WTC11 (cell line): ENCODE data around the gene MAPT. TPM values are rescaled to one million over a fixed set of nuclear protein-coding genes. Genes with fewer than 3 reads are reported as not detected.

Experiments
- ATAC-seq: fragments of 200-7000 bp; cut with Tn5 transposase; 2 replicates; pipeline ENCODE4 v1.10.0; 2021; ENCODE audit warnings: mild to moderate bottlenecking, moderate library complexity
- Bru-seq: library from RNA; stranded (reverse); fragments of 400-500 nt; gene quantifications from one replicate; lab custom pipeline; 2021; lab: Mats Ljungman, UMichigan
- CTCF ChIA-PET: fragments of 300-600 bp; sonication (Branson Sonifier 250); formaldehyde crosslinking; loops from one replicate; lab custom pipeline; 2021; ENCODE audit warnings: antibody characterized with exemption; lab: Charles Lee
- POLR2A ChIA-PET: fragments of 350-600 bp; sonication (Branson Sonifier 250); formaldehyde crosslinking; loops from one replicate; lab custom pipeline; 2021; ENCODE audit warnings: antibody characterized with exemption; lab: Charles Lee
- DNase-seq: peaks from one replicate; pipeline ENCODE4 v3.0.0; 2021; ENCODE audit warnings: low spot score
- H3K27ac Mint-ChIP-seq: 2 replicates; pipeline ENCODE4 v1.8.0; 2021; ENCODE audit warnings: mixed read lengths
- H3K27me3 Mint-ChIP-seq: 2 replicates; pipeline ENCODE4 v1.8.0; 2021; ENCODE audit warnings: low read depth, mild to moderate bottlenecking, moderate library complexity, mixed read lengths
- H3K36me3 Mint-ChIP-seq: 2 replicates; pipeline ENCODE4 v1.8.0; 2021; ENCODE audit warnings: mixed read lengths
- H3K4me1 Mint-ChIP-seq: 2 replicates; pipeline ENCODE4 v1.8.0; 2022; ENCODE audit warnings: mixed read lengths
- H3K4me3 Mint-ChIP-seq: 2 replicates; pipeline ENCODE4 v1.8.0; 2021; ENCODE audit warnings: mild to moderate bottlenecking, moderate library complexity, mixed read lengths
- H3K9me3 Mint-ChIP-seq: 2 replicates; pipeline ENCODE4 v1.8.0; 2021; ENCODE audit warnings: mixed read lengths
- CBFB ChIP-seq: sonication (generic); formaldehyde crosslinking; IDR thresholded peaks from 2 replicates; pipeline ENCODE4 v1.8.1; 2022; ENCODE audit warnings: mild to moderate bottlenecking, low read depth, missing genetic modification reagents
- CREM ChIP-seq: sonication (generic); formaldehyde crosslinking; IDR thresholded peaks from 2 replicates; pipeline ENCODE4 v1.8.1; 2022; ENCODE audit warnings: mild to moderate bottlenecking, missing genetic modification reagents, moderate library complexity
- FOXK1 ChIP-seq: sonication (generic); formaldehyde crosslinking; IDR thresholded peaks from 2 replicates; pipeline ENCODE4 v1.8.0; 2022; ENCODE audit warnings: mild to moderate bottlenecking, moderate library complexity, missing genetic modification reagents
- JUN ChIP-seq: sonication (generic); formaldehyde crosslinking; IDR thresholded peaks from 2 replicates; pipeline ENCODE4 v1.8.0; 2023; ENCODE audit warnings: mild to moderate bottlenecking, missing genetic modification reagents
- MYBL2 ChIP-seq: sonication (generic); formaldehyde crosslinking; IDR thresholded peaks from 2 replicates; pipeline ENCODE4 v1.8.1; 2023; ENCODE audit warnings: mild to moderate bottlenecking, moderate library complexity, missing genetic modification reagents
- NFE2L1 ChIP-seq: sonication (generic); formaldehyde crosslinking; IDR thresholded peaks from 2 replicates; pipeline ENCODE4 v1.8.1; 2023; ENCODE audit warnings: missing genetic modification reagents
- NR1H2 ChIP-seq: sonication (generic); formaldehyde crosslinking; IDR thresholded peaks from 2 replicates; pipeline ENCODE4 v1.9.0; 2021; ENCODE audit warnings: mild to moderate bottlenecking, moderate library complexity, missing genetic modification reagents
- NR2C2 ChIP-seq: sonication (generic); formaldehyde crosslinking; IDR thresholded peaks from 2 replicates; pipeline ENCODE4 v1.8.0; 2022; ENCODE audit warnings: mild to moderate bottlenecking, missing genetic modification reagents
- NR3C1 ChIP-seq: sonication (generic); formaldehyde crosslinking; conservative IDR thresholded peaks from 2 replicates; pipeline ENCODE4 v1.8.1; 2023; ENCODE audit warnings: low read depth, mild to moderate bottlenecking, missing genetic modification reagents
- SP1 ChIP-seq: sonication (generic); formaldehyde crosslinking; conservative IDR thresholded peaks from 2 replicates; pipeline ENCODE4 v1.8.1; 2022; ENCODE audit warnings: missing genetic modification reagents
- TCF7 ChIP-seq: sonication (generic); formaldehyde crosslinking; IDR thresholded peaks from 2 replicates; pipeline ENCODE4 v1.8.0; 2022; ENCODE audit warnings: mild to moderate bottlenecking, low read depth, missing genetic modification reagents, moderate library complexity
- TEAD4 ChIP-seq: sonication (generic); formaldehyde crosslinking; IDR thresholded peaks from 2 replicates; pipeline ENCODE4 v1.8.0; 2022; ENCODE audit warnings: mild to moderate bottlenecking, missing genetic modification reagents
- TP53 ChIP-seq: sonication (generic); formaldehyde crosslinking; IDR thresholded peaks from 2 replicates; pipeline ENCODE4 v1.8.1; 2023; ENCODE audit warnings: mild to moderate bottlenecking, missing genetic modification reagents
- ZNF138 ChIP-seq: sonication (generic); formaldehyde crosslinking; conservative IDR thresholded peaks from 2 replicates; pipeline ENCODE4 v1.8.1; 2022; ENCODE audit warnings: mild to moderate bottlenecking, moderate library complexity, missing genetic modification reagents
- ZNF263 ChIP-seq: sonication (generic); formaldehyde crosslinking; IDR thresholded peaks from 2 replicates; pipeline ENCODE4 v1.8.1; 2022; ENCODE audit warnings: low read depth, mild to moderate bottlenecking, moderate library complexity, missing genetic modification reagents
- ZNF416 ChIP-seq: fragments of 250-450 bp; sonication (Bioruptor Pico); IDR thresholded peaks from 2 replicates; pipeline ENCODE4 v1.9.0; 2021; ENCODE audit warnings: mild to moderate bottlenecking, inconsistent platforms
- long read RNA-seq, 3 experiments: library from RNA in 1 of 3; library from capped mRNA in 1 of 3; library from polyadenylated mRNA in 1 of 3; unstranded in 2 of 3; stranded (forward) in 1 of 3; transcript quantifications; one replicate each; pipeline ENCODE4 v2.0.0, GENCODE V29; 2021
- total RNA-seq: library from RNA; stranded (reverse); gene quantifications from 3 replicates; pipeline ENCODE4 v1.2.3, GENCODE V29; 2021
- TF ChIP-seq, protein P1 (sequence below): fragments of 250-450 bp; sonication (Bioruptor Pico); IDR thresholded peaks from 2 replicates; pipeline ENCODE4 v2.1.2; 2022; ENCODE audit warnings: mild to moderate bottlenecking, moderate library complexity
- TF ChIP-seq, protein P2 (sequence below): sonication (generic); formaldehyde crosslinking; IDR thresholded peaks from 2 replicates; pipeline ENCODE4 v1.8.1; 2022; ENCODE audit warnings: low read depth, missing genetic modification reagents, borderline replicate concordance
- TF ChIP-seq, protein P3 (sequence below): sonication (generic); formaldehyde crosslinking; IDR thresholded peaks from 2 replicates; pipeline ENCODE4 v1.8.1; 2023; ENCODE audit warnings: mild to moderate bottlenecking, missing genetic modification reagents, moderate library complexity
- TF ChIP-seq, protein P4 (sequence below): fragments of 250-450 bp; sonication (Bioruptor Pico); IDR thresholded peaks from 2 replicates; pipeline ENCODE4 v1.9.0; 2021; ENCODE audit warnings: moderate library complexity, mild to moderate bottlenecking, inconsistent platforms, borderline replicate concordance
- TF ChIP-seq, protein P5 (sequence below): fragments of 200-600 bp; IDR thresholded peaks from 2 replicates; pipeline ENCODE4 v1.8.0; 2022; ENCODE audit warnings: antibody characterized with exemption
- TF ChIP-seq, protein P6 (sequence below): sonication (generic); formaldehyde crosslinking; IDR thresholded peaks from 2 replicates; pipeline ENCODE4 v1.8.0; 2023; ENCODE audit warnings: mild to moderate bottlenecking, missing genetic modification reagents
- TF ChIP-seq, protein P7 (sequence below): sonication (generic); formaldehyde crosslinking; IDR thresholded peaks from 2 replicates; pipeline ENCODE4 v1.8.0; 2022; ENCODE audit warnings: missing genetic modification reagents

MAPT gene
- total RNA-seq (2.2 to 4.2 TPM (median 2.9 TPM) in 3 replicates), Bru-seq, nascent RNA (percentile 24 among the genes with signal in this experiment)
- long read RNA-seq, experiment 1, partial matches to known transcripts = 0 of 2 reads
- long read RNA-seq, experiment 1, other reads (novel, unspliced or antisense) = 0 of 2 reads
- long read RNA-seq, experiment 2, partial matches to known transcripts = 1 of 2 reads
- long read RNA-seq, experiment 2, other reads (novel, unspliced or antisense) = 1 of 2 reads
- long read RNA-seq, experiment 3, partial matches to known transcripts = 2 of 5 reads
- long read RNA-seq, experiment 3, other reads (novel, unspliced or antisense) = 2 of 5 reads

DNA sequence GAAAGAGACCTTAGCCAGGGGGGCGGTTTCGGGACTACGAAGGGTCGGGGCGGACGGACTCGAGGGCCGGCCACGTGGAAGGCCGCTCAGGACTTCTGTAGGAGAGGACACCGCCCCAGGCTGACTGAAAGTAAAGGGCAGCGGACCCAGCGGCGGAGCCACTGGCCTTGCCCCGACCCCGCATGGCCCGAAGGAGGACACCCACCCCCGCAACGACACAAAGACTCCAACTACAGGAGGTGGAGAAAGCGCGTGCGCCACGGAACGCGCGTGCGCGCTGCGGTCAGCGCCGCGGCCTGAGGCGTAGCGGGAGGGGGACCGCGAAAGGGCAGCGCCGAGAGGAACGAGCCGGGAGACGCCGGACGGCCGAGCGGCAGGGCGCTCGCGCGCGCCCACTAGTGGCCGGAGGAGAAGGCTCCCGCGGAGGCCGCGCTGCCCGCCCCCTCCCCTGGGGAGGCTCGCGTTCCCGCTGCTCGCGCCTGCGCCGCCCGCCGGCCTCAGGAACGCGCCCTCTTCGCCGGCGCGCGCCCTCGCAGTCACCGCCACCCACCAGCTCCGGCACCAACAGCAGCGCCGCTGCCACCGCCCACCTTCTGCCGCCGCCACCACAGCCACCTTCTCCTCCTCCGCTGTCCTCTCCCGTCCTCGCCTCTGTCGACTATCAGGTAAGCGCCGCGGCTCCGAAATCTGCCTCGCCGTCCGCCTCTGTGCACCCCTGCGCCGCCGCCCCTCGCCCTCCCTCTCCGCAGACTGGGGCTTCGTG, at the start of gene MAPT:
Gene MAPT, plus strand, starts transcription at position 533 of the 763 bp plus-strand sequence. CDS start 67,784 bp downstream, outside the sequence.
- DNase-seq (peak; percentile 89), ATAC-seq (peak; percentile 64)
- no peak within 1 kb of the TSS for H3K27ac Mint-ChIP-seq
- H3K4me1 Mint-ChIP-seq = peaks cover 18% of the 10 kb centered on the region
- no peaks in the 10 kb centered on the region for H3K9me3 Mint-ChIP-seq
- H3K27me3 Mint-ChIP-seq = peaks cover 86% of the 10 kb centered on the region
- no peaks in the 10 kb centered on the region for H3K36me3 Mint-ChIP-seq
- ChIA-PET POLR2A (no interaction called here), CTCF (interaction anchor here (0.5 to 2.6 kb wide), 25 partner anchors 10 to 550 kb away, joined by 3 to 20 read pairs (median 4); partner anchors contain the start of gene CRHR1)
- peak within 1 kb of the TSS; percentile 73 for H3K4me3 Mint-ChIP-seq
- TF ChIP-seq NR2C2 (CRISPR knock-in tag) = peak; percentile 60; the same call in 1 of the 2 replicates
- TF ChIP-seq SP1 = peak; percentile 73
- peak; percentile 64; the same call in 1 of the 2 replicates for TF ChIP-seq TCF7
- TF ChIP-seq, protein P1, sequence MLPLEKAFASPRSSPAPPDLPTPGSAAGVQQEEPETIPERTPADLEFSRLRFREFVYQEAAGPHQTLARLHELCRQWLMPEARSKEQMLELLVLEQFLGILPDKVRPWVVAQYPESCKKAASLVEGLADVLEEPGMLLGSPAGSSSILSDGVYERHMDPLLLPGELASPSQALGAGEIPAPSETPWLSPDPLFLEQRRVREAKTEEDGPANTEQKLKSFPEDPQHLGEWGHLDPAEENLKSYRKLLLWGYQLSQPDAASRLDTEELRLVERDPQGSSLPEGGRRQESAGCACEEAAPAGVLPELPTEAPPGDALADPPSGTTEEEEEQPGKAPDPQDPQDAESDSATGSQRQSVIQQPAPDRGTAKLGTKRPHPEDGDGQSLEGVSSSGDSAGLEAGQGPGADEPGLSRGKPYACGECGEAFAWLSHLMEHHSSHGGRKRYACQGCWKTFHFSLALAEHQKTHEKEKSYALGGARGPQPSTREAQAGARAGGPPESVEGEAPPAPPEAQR (CRISPR knock-in tag) = no peak
- TF ChIP-seq, protein P2, sequence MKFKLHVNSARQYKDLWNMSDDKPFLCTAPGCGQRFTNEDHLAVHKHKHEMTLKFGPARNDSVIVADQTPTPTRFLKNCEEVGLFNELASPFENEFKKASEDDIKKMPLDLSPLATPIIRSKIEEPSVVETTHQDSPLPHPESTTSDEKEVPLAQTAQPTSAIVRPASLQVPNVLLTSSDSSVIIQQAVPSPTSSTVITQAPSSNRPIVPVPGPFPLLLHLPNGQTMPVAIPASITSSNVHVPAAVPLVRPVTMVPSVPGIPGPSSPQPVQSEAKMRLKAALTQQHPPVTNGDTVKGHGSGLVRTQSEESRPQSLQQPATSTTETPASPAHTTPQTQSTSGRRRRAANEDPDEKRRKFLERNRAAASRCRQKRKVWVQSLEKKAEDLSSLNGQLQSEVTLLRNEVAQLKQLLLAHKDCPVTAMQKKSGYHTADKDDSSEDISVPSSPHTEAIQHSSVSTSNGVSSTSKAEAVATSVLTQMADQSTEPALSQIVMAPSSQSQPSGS = 0 out of 2 replicates have a peak, but pooled peaks have one; percentile 58
- TF ChIP-seq, protein P3, sequence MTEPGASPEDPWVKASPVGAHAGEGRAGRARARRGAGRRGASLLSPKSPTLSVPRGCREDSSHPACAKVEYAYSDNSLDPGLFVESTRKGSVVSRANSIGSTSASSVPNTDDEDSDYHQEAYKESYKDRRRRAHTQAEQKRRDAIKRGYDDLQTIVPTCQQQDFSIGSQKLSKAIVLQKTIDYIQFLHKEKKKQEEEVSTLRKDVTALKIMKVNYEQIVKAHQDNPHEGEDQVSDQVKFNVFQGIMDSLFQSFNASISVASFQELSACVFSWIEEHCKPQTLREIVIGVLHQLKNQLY (CRISPR knock-in tag) = no peak; the same call in 1 of the 2 replicates
- TF ChIP-seq, protein P4, sequence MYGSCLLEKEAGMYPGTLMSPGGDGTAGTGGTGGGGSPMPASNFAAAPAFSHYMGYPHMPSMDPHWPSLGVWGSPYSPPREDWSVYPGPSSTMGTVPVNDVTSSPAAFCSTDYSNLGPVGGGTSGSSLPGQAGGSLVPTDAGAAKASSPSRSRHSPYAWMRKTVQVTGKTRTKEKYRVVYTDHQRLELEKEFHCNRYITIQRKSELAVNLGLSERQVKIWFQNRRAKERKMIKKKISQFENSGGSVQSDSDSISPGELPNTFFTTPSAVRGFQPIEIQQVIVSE = no peak
- TF ChIP-seq NR3C1 (CRISPR knock-in tag) = no peak
- TF ChIP-seq CBFB = peak; percentile 63; the same call in 1 of the 2 replicates
- TF ChIP-seq, protein P5, sequence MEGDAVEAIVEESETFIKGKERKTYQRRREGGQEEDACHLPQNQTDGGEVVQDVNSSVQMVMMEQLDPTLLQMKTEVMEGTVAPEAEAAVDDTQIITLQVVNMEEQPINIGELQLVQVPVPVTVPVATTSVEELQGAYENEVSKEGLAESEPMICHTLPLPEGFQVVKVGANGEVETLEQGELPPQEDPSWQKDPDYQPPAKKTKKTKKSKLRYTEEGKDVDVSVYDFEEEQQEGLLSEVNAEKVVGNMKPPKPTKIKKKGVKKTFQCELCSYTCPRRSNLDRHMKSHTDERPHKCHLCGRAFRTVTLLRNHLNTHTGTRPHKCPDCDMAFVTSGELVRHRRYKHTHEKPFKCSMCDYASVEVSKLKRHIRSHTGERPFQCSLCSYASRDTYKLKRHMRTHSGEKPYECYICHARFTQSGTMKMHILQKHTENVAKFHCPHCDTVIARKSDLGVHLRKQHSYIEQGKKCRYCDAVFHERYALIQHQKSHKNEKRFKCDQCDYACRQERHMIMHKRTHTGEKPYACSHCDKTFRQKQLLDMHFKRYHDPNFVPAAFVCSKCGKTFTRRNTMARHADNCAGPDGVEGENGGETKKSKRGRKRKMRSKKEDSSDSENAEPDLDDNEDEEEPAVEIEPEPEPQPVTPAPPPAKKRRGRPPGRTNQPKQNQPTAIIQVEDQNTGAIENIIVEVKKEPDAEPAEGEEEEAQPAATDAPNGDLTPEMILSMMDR = peak; percentile 83
- TF ChIP-seq ZNF138 (CRISPR knock-in tag) = no peak
- peak; percentile 35; the same call in 1 of the 2 replicates for TF ChIP-seq CREM (CRISPR knock-in tag)
- TF ChIP-seq MYBL2 (CRISPR knock-in tag) = peak; percentile 65; the same call in 1 of the 2 replicates
- peak; percentile 79 for TF ChIP-seq FOXK1
- TF ChIP-seq, protein P6, sequence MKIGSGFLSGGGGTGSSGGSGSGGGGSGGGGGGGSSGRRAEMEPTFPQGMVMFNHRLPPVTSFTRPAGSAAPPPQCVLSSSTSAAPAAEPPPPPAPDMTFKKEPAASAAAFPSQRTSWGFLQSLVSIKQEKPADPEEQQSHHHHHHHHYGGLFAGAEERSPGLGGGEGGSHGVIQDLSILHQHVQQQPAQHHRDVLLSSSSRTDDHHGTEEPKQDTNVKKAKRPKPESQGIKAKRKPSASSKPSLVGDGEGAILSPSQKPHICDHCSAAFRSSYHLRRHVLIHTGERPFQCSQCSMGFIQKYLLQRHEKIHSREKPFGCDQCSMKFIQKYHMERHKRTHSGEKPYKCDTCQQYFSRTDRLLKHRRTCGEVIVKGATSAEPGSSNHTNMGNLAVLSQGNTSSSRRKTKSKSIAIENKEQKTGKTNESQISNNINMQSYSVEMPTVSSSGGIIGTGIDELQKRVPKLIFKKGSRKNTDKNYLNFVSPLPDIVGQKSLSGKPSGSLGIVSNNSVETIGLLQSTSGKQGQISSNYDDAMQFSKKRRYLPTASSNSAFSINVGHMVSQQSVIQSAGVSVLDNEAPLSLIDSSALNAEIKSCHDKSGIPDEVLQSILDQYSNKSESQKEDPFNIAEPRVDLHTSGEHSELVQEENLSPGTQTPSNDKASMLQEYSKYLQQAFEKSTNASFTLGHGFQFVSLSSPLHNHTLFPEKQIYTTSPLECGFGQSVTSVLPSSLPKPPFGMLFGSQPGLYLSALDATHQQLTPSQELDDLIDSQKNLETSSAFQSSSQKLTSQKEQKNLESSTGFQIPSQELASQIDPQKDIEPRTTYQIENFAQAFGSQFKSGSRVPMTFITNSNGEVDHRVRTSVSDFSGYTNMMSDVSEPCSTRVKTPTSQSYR (CRISPR knock-in tag) = peak; percentile 76; the same call in 1 of the 2 replicates
- TF ChIP-seq TP53 (CRISPR knock-in tag) = no peak
- TF ChIP-seq NFE2L1 = peak; percentile 62; the same call in 1 of the 2 replicates
- TF ChIP-seq TEAD4 (CRISPR knock-in tag) = no peak
- no peak for TF ChIP-seq ZNF416 (CRISPR knock-in tag)
- peak; percentile 64 for TF ChIP-seq NR1H2 (CRISPR knock-in tag)
- TF ChIP-seq JUN (CRISPR knock-in tag) = no peak; the same call in 1 of the 2 replicates
- no peak for TF ChIP-seq ZNF263
- TF ChIP-seq, protein P7, sequence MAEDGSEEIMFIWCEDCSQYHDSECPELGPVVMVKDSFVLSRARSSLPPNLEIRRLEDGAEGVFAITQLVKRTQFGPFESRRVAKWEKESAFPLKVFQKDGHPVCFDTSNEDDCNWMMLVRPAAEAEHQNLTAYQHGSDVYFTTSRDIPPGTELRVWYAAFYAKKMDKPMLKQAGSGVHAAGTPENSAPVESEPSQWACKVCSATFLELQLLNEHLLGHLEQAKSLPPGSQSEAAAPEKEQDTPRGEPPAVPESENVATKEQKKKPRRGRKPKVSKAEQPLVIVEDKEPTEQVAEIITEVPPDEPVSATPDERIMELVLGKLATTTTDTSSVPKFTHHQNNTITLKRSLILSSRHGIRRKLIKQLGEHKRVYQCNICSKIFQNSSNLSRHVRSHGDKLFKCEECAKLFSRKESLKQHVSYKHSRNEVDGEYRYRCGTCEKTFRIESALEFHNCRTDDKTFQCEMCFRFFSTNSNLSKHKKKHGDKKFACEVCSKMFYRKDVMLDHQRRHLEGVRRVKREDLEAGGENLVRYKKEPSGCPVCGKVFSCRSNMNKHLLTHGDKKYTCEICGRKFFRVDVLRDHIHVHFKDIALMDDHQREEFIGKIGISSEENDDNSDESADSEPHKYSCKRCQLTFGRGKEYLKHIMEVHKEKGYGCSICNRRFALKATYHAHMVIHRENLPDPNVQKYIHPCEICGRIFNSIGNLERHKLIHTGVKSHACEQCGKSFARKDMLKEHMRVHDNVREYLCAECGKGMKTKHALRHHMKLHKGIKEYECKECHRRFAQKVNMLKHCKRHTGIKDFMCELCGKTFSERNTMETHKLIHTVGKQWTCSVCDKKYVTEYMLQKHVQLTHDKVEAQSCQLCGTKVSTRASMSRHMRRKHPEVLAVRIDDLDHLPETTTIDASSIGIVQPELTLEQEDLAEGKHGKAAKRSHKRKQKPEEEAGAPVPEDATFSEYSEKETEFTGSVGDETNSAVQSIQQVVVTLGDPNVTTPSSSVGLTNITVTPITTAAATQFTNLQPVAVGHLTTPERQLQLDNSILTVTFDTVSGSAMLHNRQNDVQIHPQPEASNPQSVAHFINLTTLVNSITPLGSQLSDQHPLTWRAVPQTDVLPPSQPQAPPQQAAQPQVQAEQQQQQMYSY (CRISPR knock-in tag) = 0 out of 2 replicates have a peak, but pooled peaks have one; percentile 17
